ENCODE measurements around the gene ABHD1. TPM values are rescaled to one million over a fixed set of nuclear protein-coding genes. Genes with fewer than 3 reads are reported as not detected.
"Not testable (repeated sequence)": the region's sequence is repeated elsewhere in the genome, so short reads cannot be mapped to it uniquely, and the experiment has no call there.

Gene ABHD1
- total RNA-seq = 1 to 10 TPM in 6 of 9 donors, under 1 TPM in 2, not detected in 1; 0.61 to 3.3 (median 1.5) TPM
- 1 to 10 TPM in 2 of 3 donors, under 1 TPM in 1; 0.90 to 6.0 (median 4.4) TPM for polyA plus RNA-seq
- long read RNA-seq, donor 1 = 0 reads
- long read RNA-seq, donor 2 = 0 reads
- long read RNA-seq, donor 3, partial matches to known transcripts = 11 of 28 reads
- long read RNA-seq, donor 3, other reads (novel, unspliced or antisense) = 17 of 28 reads
- long read RNA-seq, donor 4, partial matches to known transcripts = 0 of 2 reads
- long read RNA-seq, donor 4, other reads (novel, unspliced or antisense) = 1 of 2 reads
- long read RNA-seq, donor 5, partial matches to known transcripts = 0 of 1 reads
- long read RNA-seq, donor 5, other reads (novel, unspliced or antisense) = 0 of 1 reads
- long read RNA-seq, donor 6 = 0 reads
- long read RNA-seq, donor 7 = 0 reads
- long read RNA-seq, donor 8 = 0 reads
- long read RNA-seq, donor 9 = 0 reads
- long read RNA-seq, donor 10, partial matches to known transcripts = 0 of 1 reads
- long read RNA-seq, donor 10, other reads (novel, unspliced or antisense) = 0 of 1 reads

DNA sequence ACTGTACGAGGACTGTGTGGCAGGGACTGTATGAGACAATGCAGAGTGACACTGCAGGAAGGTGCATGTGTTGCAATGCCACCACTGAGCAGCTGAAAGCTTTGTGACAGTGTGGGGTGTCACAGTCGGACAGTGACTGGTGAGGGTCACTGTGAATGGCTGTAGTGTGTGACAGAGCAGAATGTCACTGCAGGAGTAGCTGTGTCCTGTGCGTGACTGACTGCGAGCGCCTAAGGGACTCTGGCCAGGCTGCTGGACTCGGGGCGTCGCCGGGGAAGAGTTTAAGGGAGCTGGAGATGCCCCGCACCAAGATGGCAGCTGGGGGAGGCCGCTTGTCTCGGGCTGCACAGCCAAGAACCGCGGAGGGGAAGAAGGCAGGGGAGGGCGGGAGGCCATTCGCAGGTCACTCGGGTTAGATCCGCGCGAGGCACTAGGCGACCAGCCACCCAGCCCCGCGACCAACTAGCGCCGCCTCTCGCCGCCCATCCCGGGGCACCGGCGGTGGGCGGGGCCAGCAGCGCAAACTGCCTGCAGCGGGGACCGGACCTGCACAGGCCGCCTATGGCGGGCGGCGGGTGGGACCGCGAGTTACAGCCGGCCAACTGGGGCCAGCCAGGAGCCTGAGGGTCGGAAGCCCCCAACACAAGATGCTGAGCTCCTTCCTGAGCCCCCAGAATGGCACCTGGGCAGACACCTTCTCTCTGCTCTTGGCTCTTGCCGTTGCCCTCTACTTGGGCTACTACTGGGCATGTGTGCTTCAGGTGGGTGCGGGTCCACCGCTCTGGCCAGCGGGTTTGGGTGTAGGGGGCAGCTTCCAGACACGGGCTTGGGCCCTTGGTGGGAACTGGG, at the start of gene ABHD1:
TSS of gene ABHD1 (plus strand) at position 514 of the 849 bp plus-strand sequence. CDS start at position 648, 134 bp downstream.
- intact Hi-C loops (cut with DNase I) = no loop called here
- Histone ChIP-seq H3K4me3 (peak within 1 kb of the TSS in 2 of 4 donors; percentile 24 to 58), H3K27me3 (peaks cover 2% of the 10 kb centered on the region), H3K9me3 (replicated peaks in 1 of 3) (no peaks in the 10 kb centered on the region), H3K27ac (peak within 1 kb of the TSS in 2 of 5 donors; percentile 26 to 27), H3K4me1 (replicated peaks in 1 of 2) (peaks cover 0 to 7% of the 10 kb centered on the region in 2 donors), H3K36me3 (replicated peaks in 1 of 2) (no peaks in the 10 kb centered on the region)
- TF ChIP-seq, protein P1, sequence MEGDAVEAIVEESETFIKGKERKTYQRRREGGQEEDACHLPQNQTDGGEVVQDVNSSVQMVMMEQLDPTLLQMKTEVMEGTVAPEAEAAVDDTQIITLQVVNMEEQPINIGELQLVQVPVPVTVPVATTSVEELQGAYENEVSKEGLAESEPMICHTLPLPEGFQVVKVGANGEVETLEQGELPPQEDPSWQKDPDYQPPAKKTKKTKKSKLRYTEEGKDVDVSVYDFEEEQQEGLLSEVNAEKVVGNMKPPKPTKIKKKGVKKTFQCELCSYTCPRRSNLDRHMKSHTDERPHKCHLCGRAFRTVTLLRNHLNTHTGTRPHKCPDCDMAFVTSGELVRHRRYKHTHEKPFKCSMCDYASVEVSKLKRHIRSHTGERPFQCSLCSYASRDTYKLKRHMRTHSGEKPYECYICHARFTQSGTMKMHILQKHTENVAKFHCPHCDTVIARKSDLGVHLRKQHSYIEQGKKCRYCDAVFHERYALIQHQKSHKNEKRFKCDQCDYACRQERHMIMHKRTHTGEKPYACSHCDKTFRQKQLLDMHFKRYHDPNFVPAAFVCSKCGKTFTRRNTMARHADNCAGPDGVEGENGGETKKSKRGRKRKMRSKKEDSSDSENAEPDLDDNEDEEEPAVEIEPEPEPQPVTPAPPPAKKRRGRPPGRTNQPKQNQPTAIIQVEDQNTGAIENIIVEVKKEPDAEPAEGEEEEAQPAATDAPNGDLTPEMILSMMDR (IDR thresholded peaks at IDR 0.05) = no peak
- peak in 1 of 2 donors; percentile 31 for TF ChIP-seq POLR2A (IDR thresholded peaks at IDR 0.05)
- WGBS, 4 donors = 3 to 9% (median 5%) methylated on average over 11 to 47 of the region's 47 CpGs
- peak; percentile 61 to 73 (median 65) for DNase-seq

DNA sequence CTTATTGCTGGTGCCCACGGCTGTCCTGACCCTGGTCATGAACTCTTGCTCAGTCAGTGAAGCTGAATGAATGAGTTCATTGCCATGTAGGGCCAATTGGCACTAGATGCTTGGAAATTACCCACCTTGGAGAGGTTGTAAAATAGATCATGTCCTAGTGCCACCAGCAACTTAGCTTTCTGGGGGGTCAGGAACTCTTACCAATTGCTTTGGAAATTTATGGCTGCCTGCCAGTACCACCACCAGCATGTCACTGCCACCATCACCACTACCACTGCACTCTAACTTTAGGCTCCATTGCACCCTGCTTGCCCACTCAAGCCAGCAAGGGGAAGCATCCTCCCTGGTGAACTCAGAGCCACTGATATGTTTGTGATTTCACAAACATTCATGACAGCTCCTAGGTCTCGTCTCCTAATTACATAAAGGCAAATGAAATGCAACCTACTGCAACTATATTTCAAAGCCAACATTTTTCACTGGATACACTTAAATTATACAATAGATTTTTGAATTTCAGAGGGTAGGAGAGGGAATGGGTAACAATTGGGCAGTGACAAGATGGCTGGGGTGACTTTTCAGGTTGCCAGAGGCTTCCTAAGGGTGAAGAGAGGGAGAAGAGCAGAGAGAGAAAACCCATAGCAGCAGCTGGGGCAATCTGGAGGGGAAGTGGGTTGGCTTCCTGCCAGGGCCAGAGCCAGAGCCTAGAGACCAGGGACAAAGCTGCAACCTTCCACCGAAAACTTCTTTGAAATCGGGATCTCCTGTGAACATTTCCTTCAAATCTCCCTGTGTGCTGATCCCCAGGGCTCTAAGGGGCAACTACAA, 48.7 kb upstream of the ABHD1 start:
- Histone ChIP-seq H3K4me1 (replicated peaks in 1 of 2) (peaks cover 9 to 41% of the 10 kb centered on the region in 2 donors), H3K27ac (peak overlapping the region in 2 of 5 donors; percentile 29 to 71), H3K4me3 (no peak overlapping the region), H3K36me3 (replicated peaks in 1 of 2) (peaks cover 0 to 5% of the 10 kb centered on the region in 2 donors), H3K27me3 (no peaks in the 10 kb centered on the region), H3K9me3 (replicated peaks in 1 of 3) (no peaks in the 10 kb centered on the region)
- intact Hi-C loops (cut with DNase I) = no loop called here
- 52 to 62% (median 56%) methylated on average over 4 of the region's 4 CpGs for WGBS, 4 donors
- DNase-seq = peak in 1 of 7 donors; percentile 47
- no peak for TF ChIP-seq POLR2A (IDR thresholded peaks at IDR 0.05)
- TF ChIP-seq, protein P1 (IDR thresholded peaks at IDR 0.05) = no peak

DNA sequence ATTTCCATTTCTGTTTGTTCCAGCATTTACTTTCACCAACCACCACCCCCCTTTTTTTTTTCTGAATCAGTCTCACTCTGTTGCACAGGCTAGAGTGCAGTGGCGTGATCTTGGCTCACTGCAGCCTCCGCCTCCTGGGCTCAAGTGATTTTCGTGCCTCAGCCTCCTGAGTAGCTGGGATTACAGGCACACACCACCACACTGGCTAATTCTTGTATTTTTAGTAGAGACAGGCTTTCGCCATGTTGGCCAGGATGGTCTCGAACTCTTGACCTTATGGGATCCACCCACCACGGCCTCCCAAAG, 48.1 kb upstream of the ABHD1 start:
- H3K27me3 ChIP-seq; DNase-seq; H3K36me3 ChIP-seq (replicated peaks in 1 of 2); H3K4me3 ChIP-seq; H3K9me3 ChIP-seq (replicated peaks in 1 of 3); intact Hi-C loops (cut with DNase I): not testable (repeated sequence)
- peak overlapping the region in 2 of 5 donors; percentile 29 to 56 for H3K27ac ChIP-seq
- H3K4me1 ChIP-seq (replicated peaks in 1 of 2) = peaks cover 6 to 35% of the 10 kb centered on the region in 2 donors
- 69 to 87% (median 72%) methylated on average over 6 of the region's 6 CpGs for WGBS, 4 donors

DNA sequence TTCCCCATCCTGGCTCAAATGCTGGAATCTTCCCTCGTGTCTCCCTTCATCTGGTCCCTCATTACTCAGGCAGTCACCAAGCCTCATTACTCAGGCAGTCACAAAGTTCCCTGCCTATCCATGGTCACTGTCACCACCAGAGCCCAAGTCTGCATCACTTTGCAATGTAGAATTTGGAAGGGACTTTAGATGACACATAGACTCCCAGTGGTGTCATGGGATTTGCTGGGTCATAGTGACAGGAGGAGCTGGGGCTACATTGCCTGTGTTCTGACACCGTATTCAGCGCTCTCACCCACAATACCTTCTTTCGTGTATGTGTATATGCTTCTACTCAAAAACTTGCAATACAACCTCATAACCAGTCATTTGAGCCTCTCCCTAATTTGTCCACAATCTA, 47.3 kb upstream of the ABHD1 start:
- no peaks in the 10 kb centered on the region for H3K36me3 ChIP-seq (replicated peaks in 1 of 2)
- DNase-seq = no peak
- no peak for TF ChIP-seq POLR2A (IDR thresholded peaks at IDR 0.05)
- TF ChIP-seq, protein P1 (IDR thresholded peaks at IDR 0.05) = no peak
- no peak overlapping the region for H3K4me3 ChIP-seq
- 71 to 85% (median 79%) methylated on average over 4 of the region's 4 CpGs for WGBS, 4 donors
- no peaks in the 10 kb centered on the region for H3K27me3 ChIP-seq
- peak overlapping the region in 2 of 5 donors; percentile 29 to 56 for H3K27ac ChIP-seq
- peaks cover 7 to 33% of the 10 kb centered on the region in 2 donors for H3K4me1 ChIP-seq (replicated peaks in 1 of 2)
- H3K9me3 ChIP-seq (replicated peaks in 1 of 3) = no peaks in the 10 kb centered on the region
- intact Hi-C loops (cut with DNase I) = no loop called here

Measured in adrenal gland (tissue), 19 donors.